GM18507 (cell line): ENCODE measurements around the gene JMJD1C.
A peak's percentile ranks its signal among the peaks of the same experiment; 100 is the strongest.
"Not testable (repeated sequence)": the region's sequence is repeated elsewhere in the genome, so short reads cannot be mapped to it uniquely, and the experiment has no call there.

Experiments
- DNase-seq: peaks from one replicate; pipeline ENCODE4 v3.0.0; 2011; ENCODE audit warnings: low read depth; ENCODE audit not compliant: insufficient read length; ENCODE audit errors: extremely low spot score
- FAIRE-seq: peaks from 2 replicates; lab custom pipeline; 2011; peaks lifted over from hg19 to GRCh38; lab: Jason Lieb, UNC

The JMJD1C gene

GRCh38 chr10:63415640-63416244 is 50.0 kb downstream of the JMJD1C start:
- DNase-seq: no peak

GRCh38 chr10:63414481-63415260 is 51.1 kb downstream of the JMJD1C start:
- no peak for FAIRE-seq

More at GRCh38 chr10:63415640-63416244, 50.0 kb downstream of the JMJD1C start:
- no peak for FAIRE-seq

GRCh38 chr10:63413429-63413828 is 52.3 kb downstream of the JMJD1C start:
- no peak for DNase-seq
- FAIRE-seq: no peak

More at GRCh38 chr10:63414481-63415260, 51.1 kb downstream of the JMJD1C start:
- no peak for DNase-seq

- FAIRE-seq (no peak), DNase-seq (no peak)
Measured at GRCh38 chr10:63412304-63412703, 53.5 kb downstream of the JMJD1C start.

- DNase-seq (no peak), FAIRE-seq (no peak)
Measured at GRCh38 chr10:63410633-63411032, 55.1 kb downstream of the JMJD1C start.

GRCh38 chr10:63409465-63410027 is 56.2 kb downstream of the JMJD1C start:
- DNase-seq (no peak), FAIRE-seq (peak; percentile 64)

GRCh38 chr10:63407136-63407662 is 58.6 kb downstream of the JMJD1C start:
- FAIRE-seq: no peak
- DNase-seq: no peak

- DNase-seq (no peak), FAIRE-seq (no peak)
Measured at GRCh38 chr10:63396133-63396761, 69.5 kb downstream of the JMJD1C start.

- FAIRE-seq: peak; percentile 12
Measured at GRCh38 chr10:63393050-63393449, 72.7 kb downstream of the JMJD1C start.

GRCh38 chr10:63392224-63392623 is 73.6 kb downstream of the JMJD1C start:
- DNase-seq (no peak), FAIRE-seq (no peak)

More at GRCh38 chr10:63393050-63393449, 72.7 kb downstream of the JMJD1C start:
- no peak for DNase-seq

GRCh38 chr10:63391812-63392211 is 74.0 kb downstream of the JMJD1C start:
- no peak for DNase-seq
- no peak for FAIRE-seq

- DNase-seq: no peak
- FAIRE-seq: no peak
Measured at GRCh38 chr10:63390521-63390920, 75.3 kb downstream of the JMJD1C start.

GRCh38 chr10:63388421-63389031 is 77.3 kb downstream of the JMJD1C start:
- DNase-seq (no peak), FAIRE-seq (peak; percentile 77)

GRCh38 chr10:63385254-63385653 is 80.5 kb downstream of the JMJD1C start:
- no peak for FAIRE-seq
- no peak for DNase-seq

- DNase-seq (no peak), FAIRE-seq (no peak)
Measured at GRCh38 chr10:63384675-63385074, 81.1 kb downstream of the JMJD1C start.

- no peak for DNase-seq
- no peak for FAIRE-seq
Measured at GRCh38 chr10:63384001-63384400, 81.8 kb downstream of the JMJD1C start.

GRCh38 chr10:63383141-63383540 is 82.6 kb downstream of the JMJD1C start:
- FAIRE-seq: no peak
- no peak for DNase-seq

GRCh38 chr10:63382066-63382465 is 83.7 kb downstream of the JMJD1C start:
- FAIRE-seq (no peak), DNase-seq (no peak)

- not testable (repeated sequence) for FAIRE-seq, DNase-seq
Measured at GRCh38 chr10:63377305-63377661, 88.5 kb downstream of the JMJD1C start.
